Measurements from ENCODE around the gene HEYL.

GRCh38 chr1:39609618-39610331, 29.7 kb downstream of the HEYL start:
- TF ChIP-seq, protein P1, sequence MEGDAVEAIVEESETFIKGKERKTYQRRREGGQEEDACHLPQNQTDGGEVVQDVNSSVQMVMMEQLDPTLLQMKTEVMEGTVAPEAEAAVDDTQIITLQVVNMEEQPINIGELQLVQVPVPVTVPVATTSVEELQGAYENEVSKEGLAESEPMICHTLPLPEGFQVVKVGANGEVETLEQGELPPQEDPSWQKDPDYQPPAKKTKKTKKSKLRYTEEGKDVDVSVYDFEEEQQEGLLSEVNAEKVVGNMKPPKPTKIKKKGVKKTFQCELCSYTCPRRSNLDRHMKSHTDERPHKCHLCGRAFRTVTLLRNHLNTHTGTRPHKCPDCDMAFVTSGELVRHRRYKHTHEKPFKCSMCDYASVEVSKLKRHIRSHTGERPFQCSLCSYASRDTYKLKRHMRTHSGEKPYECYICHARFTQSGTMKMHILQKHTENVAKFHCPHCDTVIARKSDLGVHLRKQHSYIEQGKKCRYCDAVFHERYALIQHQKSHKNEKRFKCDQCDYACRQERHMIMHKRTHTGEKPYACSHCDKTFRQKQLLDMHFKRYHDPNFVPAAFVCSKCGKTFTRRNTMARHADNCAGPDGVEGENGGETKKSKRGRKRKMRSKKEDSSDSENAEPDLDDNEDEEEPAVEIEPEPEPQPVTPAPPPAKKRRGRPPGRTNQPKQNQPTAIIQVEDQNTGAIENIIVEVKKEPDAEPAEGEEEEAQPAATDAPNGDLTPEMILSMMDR (IDR thresholded peaks at IDR 0.05; ENCODE audit: low read depth, low read length) = peak; percentile 70
- TF ChIP-seq POLR2A (IDR thresholded peaks at IDR 0.05; ENCODE audit: extremely low read depth, insufficient read length) (no peak), MYC (IDR thresholded peaks at IDR 0.05; ENCODE audit: low read depth, low read length) (no peak)
- TF ChIP-seq, protein P2, sequence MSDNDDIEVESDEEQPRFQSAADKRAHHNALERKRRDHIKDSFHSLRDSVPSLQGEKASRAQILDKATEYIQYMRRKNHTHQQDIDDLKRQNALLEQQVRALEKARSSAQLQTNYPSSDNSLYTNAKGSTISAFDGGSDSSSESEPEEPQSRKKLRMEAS (IDR thresholded peaks at IDR 0.05; ENCODE audit: low read depth, low read length) = no peak

Measured in NB4 (cell line).